Motor neuron (in vitro differentiated cells): Measurements from ENCODE around the gene MESP2. TPM values are rescaled to one million over a fixed set of nuclear protein-coding genes. Genes with fewer than 3 reads are reported as not detected.
A peak's percentile ranks its signal among the peaks of the same experiment; 100 is the strongest.

Source experiments
- ATAC-seq, 8 experiments: fragments of 200-7000 bp; cut with Tn5 transposase; replicated peaks in 6 of 8; 2 replicates each; pipeline ENCODE4 v1.8.0; 2021; ENCODE audit warnings: mild to moderate bottlenecking in 8 of 8, moderate library complexity in 8 of 8
- H3K27ac ChIP-seq, 2 donors: fragments of 250-450 bp; sonication (Bioruptor Pico); 2 replicates each; pipeline ENCODE4 v1.9.0; 2021; ENCODE audit warnings: antibody characterized with exemption in 2 of 2, mild to moderate bottlenecking in 2 of 2, moderate library complexity in 1 of 2
- H3K4me1 ChIP-seq, 2 donors: fragments of 250-450 bp; sonication (Bioruptor Pico); replicated peaks in 1 of 2; 2 replicates each; pipeline ENCODE4 v1.6.1; 2021; ENCODE audit warnings: antibody characterized with exemption in 2 of 2, mild to moderate bottlenecking in 2 of 2, moderate library complexity in 1 of 2
- H3K4me3 ChIP-seq, 5 donors: fragments of 250-450 bp; sonication (Bioruptor Pico); 2 replicates each; pipeline ENCODE4 v1.9.0; 2021; ENCODE audit warnings: antibody characterized with exemption in 5 of 5, mild to moderate bottlenecking in 5 of 5, moderate library complexity in 4 of 5
- WGBS, 10 experiments: fragments of 450-650 bp; shearing (Covaris generic); methylation state at CpG; one replicate each; pipeline ENCODE4 v1.0.0; 2022; 5-methylcytosine and 5-hydroxymethylcytosine counted together
- in situ Hi-C, 9 experiments: fragments of 400-800 bp; cut with MboI; loops; one replicate each; pipeline ENCODE4 v1.15.0; 2021; ENCODE audit warnings: low sequenced_read_pairs in 9 of 9, low pct_unique_long_range_greater_than_20kb in 2 of 9; ENCODE audit not compliant: unreplicated experiment in 9 of 9
- total RNA-seq, 8 experiments: library from RNA; unstranded; fragments of 300-600 nt; gene quantifications; 2 replicates each; pipeline versions ENCODE4 v1.2.3 to v1.2.4, GENCODE V29; 2022

MESP2 gene
- total RNA-seq, 8 experiments from 2014 or later, result 0.18 to 0.90 (median 0.22) TPM; not detected in 2

DNA sequence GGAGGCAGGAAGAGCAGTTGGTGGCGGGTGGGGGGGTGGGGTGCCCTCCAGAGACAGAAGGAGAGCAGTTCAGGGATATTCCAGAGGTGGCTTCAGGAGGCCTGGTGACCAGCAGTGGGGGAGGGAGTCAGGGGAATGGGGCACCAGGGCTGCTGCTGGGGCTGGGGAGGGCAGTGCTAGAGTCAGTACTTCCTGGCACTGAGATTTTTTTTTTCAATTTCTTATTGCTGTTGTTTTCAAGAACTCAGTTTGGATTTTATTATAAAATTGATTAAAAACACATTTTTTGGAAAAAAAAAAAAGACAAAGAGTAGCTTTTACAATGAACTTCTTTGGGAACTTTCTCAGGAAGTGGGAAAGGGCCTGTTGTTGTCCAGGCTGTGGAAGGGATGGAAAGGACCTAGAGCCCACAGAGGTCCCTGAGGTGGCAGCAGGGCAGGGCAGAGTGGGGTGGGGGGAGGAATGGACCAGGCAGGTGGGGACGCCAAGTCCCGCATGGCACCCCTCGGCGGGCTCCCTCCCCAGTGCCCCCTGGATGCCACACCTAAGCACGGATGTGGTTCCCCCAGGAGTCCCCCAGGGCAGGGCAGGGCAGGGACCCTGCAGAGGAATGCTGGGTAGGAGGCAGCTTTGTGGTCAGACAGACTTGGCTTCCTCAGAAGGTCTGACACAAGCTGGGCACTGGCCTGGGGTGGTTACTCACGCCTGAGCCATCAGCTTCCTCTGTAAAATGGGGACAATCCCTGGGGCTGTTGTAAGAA is 47.0 kb downstream of the MESP2 start:
- ATAC-seq, result no peak
- Histone ChIP-seq H3K27ac (no peak overlapping the region), H3K4me1 (peaks cover 1 to 2% of the 10 kb centered on the region in 2 donors), H3K4me3 (no peak overlapping the region)
- in situ Hi-C loops, result no loop called here
- WGBS, 10 experiments, result 20% methylated on average over 1 of the region's 7 CpGs; no CpG with 5 or more reads in 7 of the 10 experiments

DNA sequence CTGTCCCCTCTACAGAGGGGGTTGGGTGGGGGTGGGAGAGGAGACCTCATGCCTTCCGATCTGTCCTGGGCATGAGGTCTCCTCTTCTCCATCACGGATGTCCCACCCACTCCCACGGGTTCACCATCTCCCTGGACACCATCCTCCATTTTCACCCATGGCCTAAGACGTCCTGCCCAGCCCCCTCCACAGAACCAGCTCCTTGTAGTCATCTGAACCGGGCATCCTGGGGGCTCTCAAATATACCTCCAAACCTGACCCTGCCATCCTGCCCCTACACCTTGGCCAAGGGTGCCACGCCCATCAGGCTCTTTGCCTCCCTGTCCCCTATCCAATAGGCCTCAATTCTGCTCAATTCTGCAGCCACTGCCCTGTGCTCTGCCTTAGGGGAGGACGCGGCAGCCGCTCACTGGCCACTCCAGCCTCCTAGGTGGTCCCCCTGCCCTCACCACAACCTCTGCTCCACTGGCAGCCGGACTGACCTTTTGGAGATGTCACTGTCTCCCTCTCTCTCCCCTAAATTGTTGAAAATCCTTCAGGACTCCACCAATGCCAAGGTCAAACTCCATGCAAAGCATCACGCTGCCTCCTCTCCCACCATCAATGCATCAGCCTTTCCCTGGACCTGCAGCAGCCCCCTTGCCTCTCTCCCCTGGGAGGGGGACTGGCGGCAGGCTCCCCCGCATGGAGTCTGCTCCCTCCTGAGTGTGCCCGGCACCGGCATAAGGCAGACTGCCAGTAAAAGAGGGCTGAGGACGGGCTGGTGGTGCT is 47.9 kb downstream of the MESP2 start:
- in situ Hi-C loops, result no loop called here
- Histone ChIP-seq H3K27ac (no peak overlapping the region), H3K4me3 (no peak overlapping the region), H3K4me1 (peaks cover 9 to 10% of the 10 kb centered on the region in 2 donors)
- ATAC-seq, result no peak
- 53 to 100% (median 80%) methylated on average over 1 to 4 of the region's 16 CpGs; no CpG with 5 or more reads in 3 of the 10 experiments for WGBS, 10 experiments

DNA sequence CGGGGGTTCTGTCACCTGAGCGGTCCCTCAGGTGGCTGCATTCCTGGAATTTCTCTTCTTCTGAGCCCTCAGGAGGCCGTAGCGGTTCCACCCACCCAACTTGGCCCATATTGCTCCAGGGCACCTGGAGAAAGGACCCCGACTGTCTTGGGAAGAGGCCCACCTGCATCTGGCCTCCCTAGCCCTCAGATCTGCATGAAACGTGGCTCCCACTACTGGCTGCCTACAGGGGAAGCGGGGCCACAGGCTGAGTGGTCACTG is 48.4 kb downstream of the MESP2 start:
- ATAC-seq, result no peak
- 93 to 100% (median 100%) methylated on average over 1 to 3 of the region's 7 CpGs; no CpG with 5 or more reads in 7 of the 10 experiments for WGBS, 10 experiments
- H3K4me1 ChIP-seq, result peaks cover 13 to 15% of the 10 kb centered on the region in 2 donors
- H3K27ac ChIP-seq, result no peak overlapping the region
- H3K4me3 ChIP-seq, result no peak overlapping the region
- in situ Hi-C loops, result no loop called here

DNA sequence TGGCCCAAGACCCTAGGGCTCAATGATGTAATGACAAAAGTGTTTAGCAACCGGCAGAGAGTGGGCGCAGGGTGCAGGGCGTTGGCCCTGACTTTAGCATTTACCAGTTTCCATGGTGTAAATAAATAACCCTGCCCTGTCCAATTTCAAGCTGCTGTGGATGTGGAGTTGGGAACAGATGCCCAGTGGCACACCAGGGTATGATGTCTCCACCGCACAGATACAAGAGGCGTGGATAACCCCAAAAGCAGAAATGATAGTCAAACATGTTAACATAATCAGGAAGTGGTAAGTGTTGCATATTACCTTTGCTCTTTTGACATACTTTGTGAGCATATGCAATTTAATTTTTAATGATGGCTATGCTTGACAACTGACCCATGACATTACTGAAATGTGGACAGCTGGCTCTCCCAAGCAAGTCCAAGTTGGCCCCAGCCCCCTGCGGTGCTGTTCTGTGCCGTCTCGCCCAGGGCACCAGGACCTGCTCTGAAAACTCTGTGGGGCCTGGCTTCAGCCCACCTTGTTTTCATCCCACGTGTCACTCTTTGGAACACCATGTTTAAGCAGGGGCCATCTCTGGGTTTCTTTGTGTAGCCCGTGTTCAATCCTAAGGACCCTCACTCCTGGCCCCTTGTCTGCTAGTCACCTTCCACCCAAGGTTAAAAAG is 49.3 kb downstream of the MESP2 start:
- H3K27ac ChIP-seq, result no peak overlapping the region
- WGBS, 10 experiments, result 8 to 93% (median 70%) methylated on average over 2 to 6 of the region's 10 CpGs; no CpG with 5 or more reads in 3 of the 10 experiments
- in situ Hi-C loops, result no loop called here

DNA sequence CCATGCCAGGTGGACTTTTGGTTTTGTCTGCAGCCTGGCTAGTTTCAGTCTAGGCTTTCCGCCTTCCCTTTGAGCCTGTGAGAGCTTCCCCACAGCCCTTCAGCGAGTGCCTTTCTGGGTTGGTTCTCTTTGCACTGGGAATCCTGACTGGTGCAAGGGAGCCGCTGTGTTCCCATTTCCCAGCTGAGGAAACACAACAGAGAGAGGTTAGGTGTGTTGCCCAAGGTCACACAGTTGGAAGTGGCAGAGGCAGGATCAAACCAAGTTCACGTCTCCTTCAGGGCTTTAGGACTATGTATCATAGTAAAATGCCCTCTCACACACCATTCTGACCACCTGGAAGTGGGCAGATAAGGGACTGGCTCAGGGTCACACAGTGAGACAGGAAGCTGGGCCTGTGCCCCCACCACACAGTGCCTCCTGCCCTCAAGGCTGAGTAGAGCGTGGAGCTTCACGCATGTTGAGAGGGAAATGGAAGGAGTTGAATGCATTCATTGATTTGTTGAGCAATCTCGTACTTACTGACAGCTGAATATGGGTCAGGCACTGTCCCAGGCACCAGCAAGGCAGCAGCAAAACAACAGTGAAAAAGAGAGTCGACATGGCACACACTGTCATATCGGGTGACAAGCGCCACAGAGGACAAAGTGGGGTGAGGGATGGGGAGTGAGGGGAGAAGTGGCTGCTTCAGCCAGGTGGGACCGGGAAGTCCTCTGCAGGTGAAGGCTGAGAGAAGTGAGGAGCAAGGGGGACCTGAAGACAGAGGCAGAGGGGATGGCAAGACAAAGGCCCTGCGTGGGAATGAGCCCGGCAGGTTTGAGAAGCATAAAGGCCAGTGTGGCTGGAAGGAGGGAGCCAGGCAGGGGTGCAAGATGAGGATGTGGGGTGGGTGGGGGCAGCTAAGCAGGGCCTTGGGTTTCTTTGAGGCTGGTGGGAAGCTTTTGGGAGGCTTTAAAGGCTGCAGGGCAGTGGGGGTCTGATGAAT is 50.8 kb downstream of the MESP2 start:
- ATAC-seq, result no peak

More for the DNA sequence above, 49.3 kb downstream of the MESP2 start:
- peaks cover 13 to 15% of the 10 kb centered on the region in 2 donors for H3K4me1 ChIP-seq
- ATAC-seq, result peak in 3 of 8 experiments; percentile 12 to 72 (median 22)
- H3K4me3 ChIP-seq, result no peak overlapping the region

DNA sequence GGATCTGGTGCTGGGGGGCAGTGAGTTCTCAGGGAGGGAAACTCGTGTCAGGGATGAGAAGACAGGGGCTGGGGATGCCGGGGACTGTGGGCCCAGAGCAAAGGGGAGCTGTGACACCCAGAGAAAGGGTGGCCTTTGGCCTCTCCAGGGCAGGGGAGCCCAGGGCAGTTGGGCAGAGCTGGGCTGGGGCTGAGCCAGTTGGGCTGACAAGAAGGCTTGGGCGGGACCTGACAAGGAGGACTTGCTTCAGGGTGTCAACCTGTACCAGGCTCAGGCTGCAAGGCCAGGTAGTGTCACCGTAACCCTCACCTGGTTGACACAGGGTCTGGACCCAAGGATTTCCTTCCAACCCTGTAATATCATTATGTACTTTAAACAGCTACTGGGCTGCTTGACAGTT is 51.7 kb downstream of the MESP2 start:
- in situ Hi-C loops, result no loop called here
- Histone ChIP-seq H3K4me3 (no peak overlapping the region), H3K27ac (no peak overlapping the region), H3K4me1 (peaks cover 13 to 15% of the 10 kb centered on the region in 2 donors)
- 100% methylated on average over 1 of the region's 4 CpGs; no CpG with 5 or more reads in 9 of the 10 experiments for WGBS, 10 experiments
- ATAC-seq, result peak in 5 of 8 experiments; percentile 4 to 22 (median 5)

More for the DNA sequence above, 50.8 kb downstream of the MESP2 start:
- in situ Hi-C loops, result no loop called here
- Histone ChIP-seq H3K4me1 (peaks cover 13 to 15% of the 10 kb centered on the region in 2 donors), H3K4me3 (no peak overlapping the region), H3K27ac (no peak overlapping the region)
- WGBS, 10 experiments, result 60 to 100% (median 89%) methylated on average over 1 to 4 of the region's 13 CpGs; no CpG with 5 or more reads in 2 of the 10 experiments

Other genes starting within 250 kb of the MESP2 start
- gene TICRR, start 200.9 kb upstream of the MESP2 start, total RNA-seq, result 10 to 100 TPM in 2 of 8 experiments, 1 to 10 TPM in 4, under 1 TPM in 2; 0.51 to 12.6 (median 1.5) TPM
- 10 to 100 TPM in 2 of 8 experiments, 1 to 10 TPM in 6; 3.5 to 13.4 (median 6.6) TPM for gene KIF7, start 120.9 kb upstream of the MESP2 start, total RNA-seq
- 1 to 10 TPM in 2 of 8 experiments, under 1 TPM in 3, not detected in 3; 0.14 to 1.3 (median 0.51) TPM for gene PLIN1, start 97.0 kb upstream of the MESP2 start, total RNA-seq
- 10 to 100 TPM in 1 of 8 experiments, 1 to 10 TPM in 7; 1.5 to 14.0 (median 2.8) TPM for gene PEX11A, start 85.6 kb upstream of the MESP2 start, total RNA-seq
- gene WDR93, start 85.5 kb upstream of the MESP2 start, total RNA-seq, result 1 to 10 TPM in 1 of 8 experiments, under 1 TPM in 7; 0.09 to 2.6 (median 0.24) TPM
- 1 to 10 TPM in 5 of 8 experiments, under 1 TPM in 3; 0.08 to 2.7 (median 1.3) TPM for gene MESP1, start 25.1 kb upstream of the MESP2 start, total RNA-seq
- 100 to 1,000 TPM in 3 of 8 experiments, 1 to 10 TPM in 2, under 1 TPM in 3; 0.11 to 157 (median 1.3) TPM for gene ANPEP, start 38.5 kb downstream of the MESP2 start, total RNA-seq
- 10 to 100 TPM; 35.5 to 68.8 (median 47.3) TPM for gene AP3S2, start 117.7 kb downstream of the MESP2 start, total RNA-seq
- 10 to 100 TPM in 2 of 8 experiments, 1 to 10 TPM in 6; 2.5 to 15.3 (median 8.5) TPM for gene ARPIN, start 136.6 kb downstream of the MESP2 start, total RNA-seq
- gene ZNF710, start 225.0 kb downstream of the MESP2 start, total RNA-seq, result 10 to 100 TPM in 6 of 8 experiments, 1 to 10 TPM in 2; 4.6 to 23.0 (median 11.5) TPM